ENCODE results near the gene RXFP2.

DNA sequence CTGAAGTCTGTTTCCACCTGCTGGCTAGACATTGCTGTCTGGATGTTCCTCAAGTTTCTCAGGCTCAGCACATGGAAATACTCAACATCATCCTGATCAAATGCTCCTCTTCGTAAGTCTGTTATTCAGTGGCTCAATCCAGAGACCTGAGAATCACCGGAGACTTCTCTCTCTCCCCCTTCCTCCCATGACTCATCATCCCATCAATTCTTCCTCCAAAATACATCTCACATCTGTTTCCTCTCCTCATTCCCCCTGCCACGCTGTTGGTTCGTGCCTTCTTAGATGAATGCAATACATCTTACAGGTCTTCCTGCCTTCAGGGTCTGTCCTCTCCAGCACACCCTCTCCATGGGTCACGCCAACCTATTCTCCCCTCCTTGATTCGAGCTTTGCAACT is 7.4 kb upstream of the RXFP2 start:
- TF ChIP-seq EZH2 (optimal IDR thresholded peaks at IDR 0.05; ENCODE audit: low read depth, low read length): no peak
- TF ChIP-seq, protein P1, sequence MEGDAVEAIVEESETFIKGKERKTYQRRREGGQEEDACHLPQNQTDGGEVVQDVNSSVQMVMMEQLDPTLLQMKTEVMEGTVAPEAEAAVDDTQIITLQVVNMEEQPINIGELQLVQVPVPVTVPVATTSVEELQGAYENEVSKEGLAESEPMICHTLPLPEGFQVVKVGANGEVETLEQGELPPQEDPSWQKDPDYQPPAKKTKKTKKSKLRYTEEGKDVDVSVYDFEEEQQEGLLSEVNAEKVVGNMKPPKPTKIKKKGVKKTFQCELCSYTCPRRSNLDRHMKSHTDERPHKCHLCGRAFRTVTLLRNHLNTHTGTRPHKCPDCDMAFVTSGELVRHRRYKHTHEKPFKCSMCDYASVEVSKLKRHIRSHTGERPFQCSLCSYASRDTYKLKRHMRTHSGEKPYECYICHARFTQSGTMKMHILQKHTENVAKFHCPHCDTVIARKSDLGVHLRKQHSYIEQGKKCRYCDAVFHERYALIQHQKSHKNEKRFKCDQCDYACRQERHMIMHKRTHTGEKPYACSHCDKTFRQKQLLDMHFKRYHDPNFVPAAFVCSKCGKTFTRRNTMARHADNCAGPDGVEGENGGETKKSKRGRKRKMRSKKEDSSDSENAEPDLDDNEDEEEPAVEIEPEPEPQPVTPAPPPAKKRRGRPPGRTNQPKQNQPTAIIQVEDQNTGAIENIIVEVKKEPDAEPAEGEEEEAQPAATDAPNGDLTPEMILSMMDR (IDR thresholded peaks at IDR 0.05; ENCODE audit: low read length): no peak

Data from MM.1S (cell line).